ENCODE measurements around the gene KLK12.

KLK12 gene

DNA sequence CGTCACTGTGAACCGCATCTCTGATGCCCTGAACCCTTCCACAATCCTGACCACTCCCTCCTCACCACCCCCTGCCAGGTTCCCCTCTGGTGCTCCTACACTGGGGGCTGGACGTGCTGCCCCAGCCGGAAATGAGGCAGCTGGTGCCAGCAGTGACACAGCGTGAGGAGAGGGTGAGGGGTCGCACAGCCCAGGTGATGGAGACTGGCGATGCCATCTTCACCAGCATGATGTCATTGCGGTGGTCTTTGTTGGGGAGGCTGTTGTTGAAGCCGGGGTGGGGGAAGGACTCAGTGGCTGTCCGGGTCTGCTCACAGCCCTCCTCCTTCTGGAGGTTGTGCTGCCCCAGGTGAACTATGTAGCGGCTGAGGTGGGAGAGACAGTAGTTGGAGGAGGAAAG lies 10.9 kb downstream of the KLK12 start:
- TF ChIP-seq POLR2AphosphoS5 (IDR thresholded peaks at IDR 0.05; ENCODE audit: low read depth, low read length) (no peak), TAF1 (IDR thresholded peaks at IDR 0.05; ENCODE audit: borderline replicate concordance, insufficient read depth, low read length) (no peak), SIN3A (IDR thresholded peaks at IDR 0.05; ENCODE audit: borderline replicate concordance, insufficient read depth, low read length) (no peak), FOXP2 (optimal IDR thresholded peaks at IDR 0.05; ENCODE audit: borderline replicate concordance, extremely low read depth, extremely low read length, insufficient read depth) (no peak)
- TF ChIP-seq, protein P1, sequence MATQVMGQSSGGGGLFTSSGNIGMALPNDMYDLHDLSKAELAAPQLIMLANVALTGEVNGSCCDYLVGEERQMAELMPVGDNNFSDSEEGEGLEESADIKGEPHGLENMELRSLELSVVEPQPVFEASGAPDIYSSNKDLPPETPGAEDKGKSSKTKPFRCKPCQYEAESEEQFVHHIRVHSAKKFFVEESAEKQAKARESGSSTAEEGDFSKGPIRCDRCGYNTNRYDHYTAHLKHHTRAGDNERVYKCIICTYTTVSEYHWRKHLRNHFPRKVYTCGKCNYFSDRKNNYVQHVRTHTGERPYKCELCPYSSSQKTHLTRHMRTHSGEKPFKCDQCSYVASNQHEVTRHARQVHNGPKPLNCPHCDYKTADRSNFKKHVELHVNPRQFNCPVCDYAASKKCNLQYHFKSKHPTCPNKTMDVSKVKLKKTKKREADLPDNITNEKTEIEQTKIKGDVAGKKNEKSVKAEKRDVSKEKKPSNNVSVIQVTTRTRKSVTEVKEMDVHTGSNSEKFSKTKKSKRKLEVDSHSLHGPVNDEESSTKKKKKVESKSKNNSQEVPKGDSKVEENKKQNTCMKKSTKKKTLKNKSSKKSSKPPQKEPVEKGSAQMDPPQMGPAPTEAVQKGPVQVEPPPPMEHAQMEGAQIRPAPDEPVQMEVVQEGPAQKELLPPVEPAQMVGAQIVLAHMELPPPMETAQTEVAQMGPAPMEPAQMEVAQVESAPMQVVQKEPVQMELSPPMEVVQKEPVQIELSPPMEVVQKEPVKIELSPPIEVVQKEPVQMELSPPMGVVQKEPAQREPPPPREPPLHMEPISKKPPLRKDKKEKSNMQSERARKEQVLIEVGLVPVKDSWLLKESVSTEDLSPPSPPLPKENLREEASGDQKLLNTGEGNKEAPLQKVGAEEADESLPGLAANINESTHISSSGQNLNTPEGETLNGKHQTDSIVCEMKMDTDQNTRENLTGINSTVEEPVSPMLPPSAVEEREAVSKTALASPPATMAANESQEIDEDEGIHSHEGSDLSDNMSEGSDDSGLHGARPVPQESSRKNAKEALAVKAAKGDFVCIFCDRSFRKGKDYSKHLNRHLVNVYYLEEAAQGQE (IDR thresholded peaks at IDR 0.05; ENCODE audit: insufficient read depth in 1 of 2, low read depth in 2 of 2, low read length in 2 of 2): no peak

DNA sequence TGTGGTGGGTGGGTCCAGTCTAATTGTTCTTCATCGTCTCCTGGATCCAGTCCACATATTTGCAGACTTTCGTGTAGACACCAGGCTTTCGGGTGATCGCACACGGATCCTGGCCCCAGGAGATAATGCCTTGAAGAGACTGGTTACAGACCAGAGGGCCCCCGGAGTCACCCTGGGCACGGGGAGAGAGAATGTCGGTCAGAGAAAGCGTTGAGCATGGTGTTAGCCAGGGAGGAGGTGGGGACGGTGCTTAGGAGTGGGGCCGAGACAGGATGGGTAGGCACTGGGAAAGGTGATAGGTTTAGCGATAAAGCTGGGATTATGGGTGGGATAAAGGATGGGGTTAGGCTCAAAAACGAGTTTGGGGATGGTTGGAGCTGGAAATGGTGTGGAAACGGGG lies 12.3 kb downstream of the KLK12 start:
- TF ChIP-seq TAF1 (IDR thresholded peaks at IDR 0.05; ENCODE audit: borderline replicate concordance, insufficient read depth, low read length): no peak
- TF ChIP-seq, protein P1 (IDR thresholded peaks at IDR 0.05; ENCODE audit: insufficient read depth in 1 of 2, low read depth in 2 of 2, low read length in 2 of 2): no peak
- no peak for TF ChIP-seq FOXP2 (optimal IDR thresholded peaks at IDR 0.05; ENCODE audit: borderline replicate concordance, extremely low read depth, extremely low read length, insufficient read depth)
- no peak for TF ChIP-seq SIN3A (IDR thresholded peaks at IDR 0.05; ENCODE audit: borderline replicate concordance, insufficient read depth, low read length)
- no peak for TF ChIP-seq POLR2AphosphoS5 (IDR thresholded peaks at IDR 0.05; ENCODE audit: low read depth, low read length)

DNA sequence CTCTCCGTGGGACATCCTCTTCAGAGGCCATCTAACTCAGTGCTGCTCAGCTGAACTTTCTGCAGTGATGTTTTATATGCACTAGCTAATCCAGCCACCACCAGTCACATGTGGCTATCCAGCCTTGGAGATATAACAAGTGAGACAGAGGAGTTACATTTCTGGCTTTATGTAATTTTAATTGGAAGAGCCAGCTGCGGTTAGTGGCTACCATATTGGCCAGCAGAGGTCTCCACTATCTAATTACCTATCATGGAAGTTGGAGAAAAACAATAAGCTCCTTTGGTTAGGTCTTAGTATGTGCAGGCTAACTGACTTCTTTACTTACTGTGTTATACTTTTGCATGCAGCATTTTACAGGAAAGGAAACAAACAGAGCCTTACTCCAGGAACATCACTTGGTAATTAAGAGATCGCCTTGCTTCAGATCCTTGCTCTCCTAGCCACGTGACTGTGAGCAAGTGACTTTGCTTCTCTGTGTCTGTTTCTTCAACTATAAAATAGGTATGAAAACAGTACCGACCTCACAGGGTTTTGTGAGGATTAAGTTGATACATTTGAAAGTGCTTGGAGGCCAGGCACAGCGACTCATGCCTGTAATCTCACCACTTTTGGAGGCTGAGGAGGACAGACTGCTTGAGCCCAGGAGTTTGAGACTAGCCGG lies 13.7 kb downstream of the KLK12 start:
- TF ChIP-seq SIN3A (IDR thresholded peaks at IDR 0.05; ENCODE audit: borderline replicate concordance, insufficient read depth, low read length): no peak
- TF ChIP-seq, protein P1 (IDR thresholded peaks at IDR 0.05; ENCODE audit: insufficient read depth in 1 of 2, low read depth in 2 of 2, low read length in 2 of 2): no peak
- no peak for TF ChIP-seq FOXP2 (optimal IDR thresholded peaks at IDR 0.05; ENCODE audit: borderline replicate concordance, extremely low read depth, extremely low read length, insufficient read depth)
- no peak for TF ChIP-seq POLR2AphosphoS5 (IDR thresholded peaks at IDR 0.05; ENCODE audit: low read depth, low read length)
- no peak for TF ChIP-seq TAF1 (IDR thresholded peaks at IDR 0.05; ENCODE audit: borderline replicate concordance, insufficient read depth, low read length)

DNA sequence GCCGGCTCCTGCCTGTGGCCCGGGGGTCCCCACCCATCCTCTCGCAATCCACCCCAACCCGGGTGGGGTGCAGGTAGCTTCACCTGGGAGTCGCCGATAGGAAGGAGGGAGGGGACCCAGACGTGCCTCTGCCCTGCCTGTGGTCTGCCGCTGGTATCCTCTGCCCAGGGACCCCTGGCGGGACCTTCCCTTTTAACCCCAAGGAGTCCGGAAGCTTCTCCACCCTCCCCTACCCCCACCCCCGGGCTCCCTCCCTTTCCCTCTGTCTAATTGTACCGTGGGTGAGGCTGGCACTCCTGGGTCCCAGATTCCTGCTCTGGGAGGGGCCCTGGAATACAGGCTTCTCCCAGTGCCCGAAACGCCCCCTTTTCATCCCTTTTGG lies 15.3 kb downstream of the KLK12 start, which contains the start of gene KLK10:
TSS of gene KLK10 (minus strand) at position 166 of the 382 bp plus-strand sequence. CDS start 579 bp downstream, outside the sequence.
- no peak for TF ChIP-seq FOXP2 (optimal IDR thresholded peaks at IDR 0.05; ENCODE audit: borderline replicate concordance, extremely low read depth, extremely low read length, insufficient read depth)
- no peak for TF ChIP-seq POLR2AphosphoS5 (IDR thresholded peaks at IDR 0.05; ENCODE audit: low read depth, low read length)

DNA sequence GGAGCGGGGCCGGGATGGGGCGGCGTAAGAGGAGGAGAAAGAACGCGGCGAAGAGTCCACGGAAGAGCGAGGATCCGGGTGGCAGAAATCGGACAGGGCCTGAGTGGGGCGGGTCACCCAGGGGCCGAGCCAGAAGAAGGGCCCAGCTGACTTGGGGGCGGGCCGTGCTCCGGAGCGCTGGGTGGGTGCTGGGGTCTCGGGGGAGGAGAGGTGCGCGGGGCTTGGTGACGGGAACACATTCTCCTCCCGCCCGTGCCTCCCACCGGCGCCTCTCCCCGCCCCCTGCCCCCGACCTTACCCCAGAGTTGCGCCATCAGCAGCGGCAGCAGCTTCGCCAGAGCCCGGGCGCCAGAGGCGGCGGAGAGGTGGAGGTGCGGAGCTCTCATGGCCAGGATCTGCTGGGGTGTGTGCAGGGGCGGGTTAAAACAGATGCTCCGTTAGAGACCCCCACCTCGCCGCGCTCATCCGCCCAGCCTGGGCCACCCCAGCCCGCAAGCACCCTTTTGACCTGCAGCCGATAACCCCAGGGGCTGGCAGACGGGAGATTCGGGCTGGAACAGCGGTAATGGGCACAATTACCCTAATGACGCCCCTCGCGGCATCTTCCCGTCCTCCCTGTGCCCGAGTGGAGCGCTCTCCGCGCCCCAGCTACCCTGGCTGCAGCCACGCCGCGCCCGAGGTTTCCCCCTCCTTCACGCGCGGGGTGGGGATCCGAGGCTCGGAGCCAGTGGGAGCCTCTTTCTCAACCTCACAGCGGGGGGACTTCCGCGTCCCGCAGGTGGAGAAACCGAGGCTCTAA lies 15.9 kb downstream of the KLK12 start:
- TF ChIP-seq SIN3A (IDR thresholded peaks at IDR 0.05; ENCODE audit: borderline replicate concordance, insufficient read depth, low read length) (no peak), TAF1 (IDR thresholded peaks at IDR 0.05; ENCODE audit: borderline replicate concordance, insufficient read depth, low read length) (no peak), POLR2AphosphoS5 (IDR thresholded peaks at IDR 0.05; ENCODE audit: low read depth, low read length) (no peak), FOXP2 (optimal IDR thresholded peaks at IDR 0.05; ENCODE audit: borderline replicate concordance, extremely low read depth, extremely low read length, insufficient read depth) (no peak)
- TF ChIP-seq, protein P1 (IDR thresholded peaks at IDR 0.05; ENCODE audit: insufficient read depth in 1 of 2, low read depth in 2 of 2, low read length in 2 of 2): no peak
